Bronchial epithelial cell (primary cell): Measurements from ENCODE around the gene VMA21. TPM values are rescaled to one million over a fixed set of nuclear protein-coding genes. Genes with fewer than 3 reads are reported as not detected.

ENCODE experiments used
- DNase-seq: peaks from one replicate; pipeline ENCODE4 v3.0.0-alpha.2; 2010; ENCODE audit warnings: low read depth
- FAIRE-seq: peaks from 2 replicates; lab custom pipeline; 2011; peaks lifted over from hg19 to GRCh38; lab: Jason Lieb, UNC
- H3K27me3 ChIP-seq: 2 replicates; pipeline ENCODE4 v1.5.1; 2011; ENCODE audit warnings: low read length; ENCODE audit not compliant: control insufficient read depth, insufficient read depth
- H3K36me3 ChIP-seq: 2 replicates; pipeline ENCODE4 v1.5.1; 2011; ENCODE audit warnings: low read length; ENCODE audit not compliant: control insufficient read depth, insufficient read depth
- H3K4me3 ChIP-seq: 2 replicates; pipeline ENCODE4 v1.5.1; 2011; ENCODE audit warnings: mild to moderate bottlenecking, low read depth, low read length, control low read depth
- total RNA-seq: library from RNA; depleted of rRNA; stranded (reverse); fragments of >200 nt; gene quantifications from 2 replicates; pipeline ENCODE4 v1.2.1, GENCODE V29; 2014
- TF ChIP-seq, protein P1 (sequence below): IDR thresholded peaks from 2 replicates; pipeline ENCODE4 v1.5.1; 2011; ENCODE audit warnings: mild to moderate bottlenecking, moderate library complexity, low read length, control low read depth, inconsistent platforms; ENCODE audit not compliant: insufficient read depth, severe bottlenecking

The VMA21 gene
- total RNA-seq, 1 donor from 2014 or later: 45.8 TPM

DNA sequence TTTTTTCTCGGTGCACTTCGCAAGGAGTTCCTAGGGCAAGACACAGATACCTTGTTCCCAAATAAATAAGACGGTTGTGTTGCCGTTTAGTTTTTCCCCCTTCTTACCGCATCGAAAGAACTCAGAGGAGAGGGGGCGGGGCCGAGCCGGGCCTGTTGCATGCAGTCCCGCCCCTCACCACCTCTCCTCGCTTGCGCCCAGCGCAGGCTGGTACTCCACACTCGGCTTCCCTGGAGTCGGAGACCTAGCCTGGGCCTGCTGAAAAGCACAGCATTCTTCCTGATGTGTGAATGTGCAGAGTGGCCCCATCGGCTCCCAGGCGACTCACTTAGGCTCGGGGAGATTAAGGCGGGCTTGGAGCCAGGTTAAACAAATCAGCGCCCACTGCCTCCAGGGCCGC, 26.1 kb upstream of the VMA21 start:
- no peak for FAIRE-seq
- TF ChIP-seq, protein P1, sequence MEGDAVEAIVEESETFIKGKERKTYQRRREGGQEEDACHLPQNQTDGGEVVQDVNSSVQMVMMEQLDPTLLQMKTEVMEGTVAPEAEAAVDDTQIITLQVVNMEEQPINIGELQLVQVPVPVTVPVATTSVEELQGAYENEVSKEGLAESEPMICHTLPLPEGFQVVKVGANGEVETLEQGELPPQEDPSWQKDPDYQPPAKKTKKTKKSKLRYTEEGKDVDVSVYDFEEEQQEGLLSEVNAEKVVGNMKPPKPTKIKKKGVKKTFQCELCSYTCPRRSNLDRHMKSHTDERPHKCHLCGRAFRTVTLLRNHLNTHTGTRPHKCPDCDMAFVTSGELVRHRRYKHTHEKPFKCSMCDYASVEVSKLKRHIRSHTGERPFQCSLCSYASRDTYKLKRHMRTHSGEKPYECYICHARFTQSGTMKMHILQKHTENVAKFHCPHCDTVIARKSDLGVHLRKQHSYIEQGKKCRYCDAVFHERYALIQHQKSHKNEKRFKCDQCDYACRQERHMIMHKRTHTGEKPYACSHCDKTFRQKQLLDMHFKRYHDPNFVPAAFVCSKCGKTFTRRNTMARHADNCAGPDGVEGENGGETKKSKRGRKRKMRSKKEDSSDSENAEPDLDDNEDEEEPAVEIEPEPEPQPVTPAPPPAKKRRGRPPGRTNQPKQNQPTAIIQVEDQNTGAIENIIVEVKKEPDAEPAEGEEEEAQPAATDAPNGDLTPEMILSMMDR: no peak
- H3K36me3 ChIP-seq: no peaks in the 10 kb centered on the region

DNA sequence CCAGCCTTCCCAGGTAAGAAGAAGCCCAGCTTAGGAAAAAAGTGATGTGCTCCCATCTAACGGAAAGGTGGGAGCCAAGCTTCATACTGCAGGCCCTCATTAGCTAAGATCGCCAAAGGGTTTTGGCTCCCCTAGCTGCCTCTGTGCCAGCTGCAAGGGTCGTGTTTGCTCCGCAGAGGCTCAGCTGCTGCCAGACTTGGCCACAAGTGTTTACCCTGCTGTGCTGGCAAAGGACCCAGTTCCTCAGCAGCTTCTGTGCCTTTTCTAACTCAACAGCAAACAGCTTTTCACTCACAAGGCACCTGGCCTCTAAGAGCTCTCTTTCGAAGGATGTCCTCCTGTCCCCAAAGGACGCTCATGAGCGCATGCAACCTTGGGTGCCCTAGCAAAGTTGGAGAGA, 12.2 kb upstream of the VMA21 start:
- no peaks in the 10 kb centered on the region for H3K27me3 ChIP-seq
- no peak for FAIRE-seq

More for the DNA sequence above, 26.1 kb upstream of the VMA21 start:
- Histone ChIP-seq H3K4me3 (no peak overlapping the region), H3K27me3 (no peaks in the 10 kb centered on the region)
- no peak for DNase-seq

DNA sequence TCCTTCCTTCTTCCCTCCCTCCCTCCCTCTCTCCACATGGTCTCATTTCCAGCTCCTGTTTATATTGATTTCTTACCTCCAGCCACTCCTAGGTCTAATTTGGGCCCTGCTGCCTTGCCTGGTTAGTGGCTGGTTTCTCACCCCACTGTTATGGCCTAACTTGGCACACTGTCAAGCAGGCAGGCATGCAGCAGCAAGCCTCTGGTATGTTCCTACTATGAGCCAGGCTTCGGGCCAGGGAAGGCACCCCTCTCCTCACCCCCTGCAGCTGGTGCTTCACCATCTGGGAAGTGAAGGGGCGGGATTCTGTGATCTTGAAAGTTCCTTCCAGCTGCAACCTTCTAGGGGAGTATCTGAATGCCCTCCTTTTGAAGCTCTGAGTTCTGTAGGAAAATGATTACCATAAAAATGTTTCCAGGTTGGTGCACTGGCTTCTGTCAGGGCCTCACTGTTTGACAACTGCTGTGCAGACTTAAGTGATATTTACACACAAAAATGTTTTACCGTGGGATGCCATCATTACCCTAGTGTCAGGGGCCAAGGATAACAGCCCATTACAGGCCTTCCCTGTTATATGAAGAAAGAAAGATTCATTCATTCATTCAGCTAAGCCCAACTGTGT, 10.1 kb upstream of the VMA21 start:
- TF ChIP-seq, protein P1: no peak
- H3K4me3 ChIP-seq: no peak overlapping the region
- H3K36me3 ChIP-seq: no peaks in the 10 kb centered on the region
- no peak for FAIRE-seq
- DNase-seq: peak; percentile 33
- no peaks in the 10 kb centered on the region for H3K27me3 ChIP-seq

More for the DNA sequence above, 12.2 kb upstream of the VMA21 start:
- DNase-seq: no peak
- Histone ChIP-seq H3K36me3 (no peaks in the 10 kb centered on the region), H3K4me3 (no peak overlapping the region)
- TF ChIP-seq, protein P1: no peak

DNA sequence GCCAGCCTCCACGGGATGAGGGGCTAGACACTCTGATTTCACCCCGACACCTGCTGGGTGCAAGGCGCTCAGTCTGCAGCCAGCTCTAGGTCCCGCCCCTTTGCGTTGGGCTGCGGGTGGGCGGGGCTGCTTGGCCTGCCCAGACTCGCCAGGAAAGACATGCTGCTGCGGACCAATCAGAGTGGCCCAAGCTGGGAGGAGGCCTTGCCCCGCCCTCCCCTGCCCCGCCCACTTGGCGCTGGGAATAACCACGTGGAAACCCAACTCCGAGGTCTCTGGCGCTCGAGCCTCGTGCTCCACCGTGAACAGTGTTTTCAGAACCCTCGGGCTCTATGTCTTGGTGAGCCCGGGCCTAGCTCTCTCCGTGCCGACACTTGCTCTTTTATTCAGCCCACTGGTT, 5.3 kb upstream of the VMA21 start:
- H3K27me3 ChIP-seq: no peaks in the 10 kb centered on the region
- TF ChIP-seq, protein P1: no peak
- FAIRE-seq (no peak), DNase-seq (no peak)
- H3K4me3 ChIP-seq: no peak overlapping the region
- no peaks in the 10 kb centered on the region for H3K36me3 ChIP-seq

DNA sequence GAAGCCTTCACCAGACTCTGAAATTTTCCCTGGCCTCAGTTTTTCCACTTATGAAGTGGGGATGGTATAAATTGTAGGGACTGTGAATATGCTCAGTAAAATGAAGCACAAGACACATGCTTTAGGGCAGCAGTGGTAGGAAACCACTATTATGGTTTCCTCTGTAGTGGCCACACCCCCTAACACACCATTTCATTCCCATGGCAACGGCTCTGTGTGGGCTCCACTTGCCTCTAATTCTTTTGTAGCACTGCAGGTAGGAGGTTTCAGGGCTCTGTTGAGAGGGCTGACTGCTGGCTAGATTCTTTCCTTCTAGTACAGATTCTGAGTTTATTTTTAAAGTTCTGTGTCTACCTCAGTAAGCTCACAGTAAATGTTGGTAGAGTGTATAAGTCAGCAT, 3.5 kb upstream of the VMA21 start:
- no peak for DNase-seq
- no peak for FAIRE-seq
- TF ChIP-seq, protein P1: no peak
- H3K27me3 ChIP-seq: no peaks in the 10 kb centered on the region
- no peak overlapping the region for H3K4me3 ChIP-seq
- H3K36me3 ChIP-seq: no peaks in the 10 kb centered on the region
